HCT116 (cell line): ENCODE data around the gene XAB2. TPM values are rescaled to one million over a fixed set of nuclear protein-coding genes. Genes with fewer than 3 reads are reported as not detected.

Source experiments
- ATAC-seq: fragments of 200-7000 bp; cut with Tn5 transposase; 2 replicates; pipeline ENCODE4 v1.9.1; 2020; ENCODE audit warnings: mild to moderate bottlenecking, moderate library complexity
- BruUV-seq: library from RNA; stranded (reverse); fragments of 400-500 nt; replicated peaks from 2 replicates; lab custom pipeline; 2021; lab: Mats Ljungman, UMichigan
- CTCF ChIA-PET: fragments of 300-600 bp; sonication (Branson Sonifier 250); formaldehyde crosslinking; loops from one replicate; lab custom pipeline; 2021; ENCODE audit warnings: antibody characterized with exemption; lab: Charles Lee
- POLR2A ChIA-PET: fragments of 300-600, 350-600 bp; sonication (Branson Sonifier 250); formaldehyde crosslinking; loops from one replicate; lab custom pipeline; 2021; ENCODE audit warnings: antibody characterized with exemption; lab: Charles Lee
- RAD21 ChIA-PET, 2 experiments: fragments of 300-600 bp; sonication (Branson Sonifier 250); formaldehyde crosslinking; loops; one replicate each; lab custom pipeline; 2023; ENCODE audit warnings: low total read pairs in 2 of 2; ENCODE audit not compliant: uncharacterized antibody in 2 of 2, unreplicated experiment in 2 of 2, low non-redundant PET in 1 of 2; lab: Charles Lee
- DNase-seq: peaks from one replicate; pipeline ENCODE4 v3.0.0-alpha.2; 2010; ENCODE audit warnings: low read depth, low spot score
- H2AFZ ChIP-seq: fragments of 200-600 bp; shearing (Covaris generic), sonication (generic); 2 replicates; pipeline ENCODE4 v1.6.1; 2017; ENCODE audit warnings: low read depth, mixed run types, mixed read lengths, antibody characterized with exemption, low read length; ENCODE audit not compliant: poor library complexity, severe bottlenecking
- H3K27ac ChIP-seq: 2 replicates; pipeline ENCODE4 v1.5.1; 2012; ENCODE audit warnings: low read depth, low read length
- H3K27me3 ChIP-seq: fragments of 200-600 bp; sonication (generic); 2 replicates; pipeline ENCODE4 v1.6.1; 2016; ENCODE audit warnings: mixed run types, low read length, mixed read lengths; ENCODE audit not compliant: insufficient read depth
- H3K36me3 ChIP-seq, 2 experiments: fragments of 200-500 bp in 1 of 2; fragments of 200-600 bp in 1 of 2; sonication (Bioruptor generic) in 1 of 2; sonication (generic) in 1 of 2; 2 replicates each; pipeline versions ENCODE4 v1.5.1 to v1.6.1; 2014 to 2016; ENCODE audit warnings: low read length in 2 of 2, inconsistent platforms in 1 of 2, mixed read lengths in 1 of 2, mixed run types in 1 of 2; ENCODE audit not compliant: insufficient read depth in 2 of 2, control insufficient read depth in 1 of 2
- H3K4me1 ChIP-seq, 2 experiments: fragments of 200-600 bp in 1 of 2; sonication (generic) in 1 of 2; 2 replicates each; pipeline versions ENCODE4 v1.5.1 to v1.6.1; 2012 to 2017; ENCODE audit warnings: low read length in 2 of 2, inconsistent platforms in 1 of 2, mild to moderate bottlenecking in 1 of 2, mixed read lengths in 1 of 2, mixed run types in 1 of 2, moderate library complexity in 1 of 2; ENCODE audit not compliant: insufficient read depth in 2 of 2, control insufficient read depth in 1 of 2
- H3K4me2 ChIP-seq: fragments of 200-600 bp; sonication (generic); 2 replicates; pipeline ENCODE4 v1.6.1; 2017; ENCODE audit warnings: mixed run types, low read length, mixed read lengths
- H3K4me3 ChIP-seq, 2 experiments: fragments of 200-600 bp in 1 of 2; sonication (generic) in 1 of 2; replicated peaks in 1 of 2; 2 replicates each; pipeline ENCODE4 v1.5.1; 2011 to 2016; ENCODE audit warnings: low read length in 2 of 2, control low read depth in 1 of 2, low read depth in 1 of 2, mild to moderate bottlenecking in 1 of 2, mixed read lengths in 1 of 2, mixed run types in 1 of 2
- H3K79me2 ChIP-seq: fragments of 200-600 bp; sonication (generic); 2 replicates; pipeline ENCODE4 v1.6.1; 2017; ENCODE audit warnings: mild to moderate bottlenecking, mixed run types, low read length, moderate library complexity, mixed read lengths; ENCODE audit not compliant: insufficient read depth
- H3K9ac ChIP-seq: fragments of 200-600 bp; sonication (generic); 2 replicates; pipeline ENCODE4 v1.6.1; 2016; ENCODE audit warnings: low read length, mixed read lengths
- H3K9me2 ChIP-seq: fragments of 200-600 bp; sonication (generic), shearing (Covaris generic); 2 replicates; pipeline ENCODE4 v1.6.1; 2017; ENCODE audit warnings: mixed run types, mild to moderate bottlenecking, moderate library complexity; ENCODE audit not compliant: insufficient read depth
- H3K9me3 ChIP-seq, 2 experiments: fragments of 200-500 bp in 1 of 2; fragments of 200-600 bp in 1 of 2; sonication (Bioruptor generic) in 1 of 2; sonication (generic) in 1 of 2; 2 replicates each; pipeline ENCODE4 v1.6.1; 2014 to 2017; ENCODE audit warnings: low read length in 2 of 2, mixed read lengths in 2 of 2, inconsistent platforms in 1 of 2, low read depth in 1 of 2, mild to moderate bottlenecking in 1 of 2, mixed run types in 1 of 2, moderate library complexity in 1 of 2; ENCODE audit not compliant: control insufficient read depth in 1 of 2, insufficient read depth in 1 of 2
- H4K20me1 ChIP-seq: fragments of 200-600 bp; sonication (generic), shearing (Covaris generic); 2 replicates; pipeline ENCODE4 v1.6.1; 2017; ENCODE audit warnings: mixed run types, mild to moderate bottlenecking, moderate library complexity; ENCODE audit not compliant: insufficient read depth
- ELF1 ChIP-seq: IDR thresholded peaks from 2 replicates; pipeline ENCODE4 v1.6.1; 2012; ENCODE audit warnings: low read depth, borderline replicate concordance
- EZH2phosphoT487 ChIP-seq: fragments of 200-600 bp; IDR thresholded peaks from 2 replicates; pipeline ENCODE4 v1.6.1; 2018; ENCODE audit warnings: antibody characterized with exemption, borderline replicate concordance
- FOSL1 ChIP-seq: IDR thresholded peaks from 2 replicates; pipeline ENCODE4 v1.6.1; 2012; ENCODE audit warnings: low read depth
- RAD21 ChIP-seq: IDR thresholded peaks from 2 replicates; pipeline ENCODE4 v1.6.1; 2012; ENCODE audit warnings: low read depth, mild to moderate bottlenecking
- SP1 ChIP-seq: IDR thresholded peaks from 2 replicates; pipeline ENCODE4 v1.6.1; 2012; ENCODE audit warnings: low read depth
- SRF ChIP-seq: IDR thresholded peaks from 2 replicates; pipeline ENCODE4 v1.6.1; 2012; ENCODE audit warnings: low read depth
- ZBTB33 ChIP-seq: IDR thresholded peaks from 2 replicates; pipeline ENCODE4 v1.6.1; 2011; ENCODE audit warnings: mild to moderate bottlenecking, low read length, moderate library complexity; ENCODE audit not compliant: insufficient replicate concordance; ENCODE audit errors: extremely low read depth
- intact Hi-C: fragments of 100-400 bp; cut with micrococcal nuclease; formaldehyde crosslinking; loops from 2 replicates; pipeline ENCODE4 v1.10.0; 2022
- total RNA-seq: library from RNA; stranded (reverse); gene quantifications from one replicate; pipeline ENCODE4 v1.2.1, GENCODE V29; 2021; ENCODE audit not compliant: unreplicated experiment
- TF ChIP-seq, protein P1 (sequence below): IDR thresholded peaks from 2 replicates; pipeline ENCODE4 v1.6.1; 2012; ENCODE audit warnings: low read depth
- TF ChIP-seq, protein P2 (sequence below): IDR thresholded peaks from 2 replicates; pipeline ENCODE4 v1.6.1; 2012

XAB2 gene
- total RNA-seq, 1 experiment from 2014 or later, result 103 TPM

GRCh38 chr19:7650148-7650547, 20.8 kb upstream of the XAB2 start:
- Histone ChIP-seq H3K4me3 (no peak overlapping the region), H4K20me1 (no peaks in the 10 kb centered on the region), H3K27me3 (no peaks in the 10 kb centered on the region), H3K9me3 (no peaks in the 10 kb centered on the region), H3K9me2 (no peaks in the 10 kb centered on the region), H3K27ac (no peak overlapping the region), H3K79me2 (no peaks in the 10 kb centered on the region), H2AFZ (no peak overlapping the region)
- RAD21 ChIA-PET, result no interaction called here
- ATAC-seq, result no peak
- no TSS peak for BruUV-seq
- CTCF ChIA-PET, result no interaction called here
- intact Hi-C loops, result no loop called here
- POLR2A ChIA-PET, result no interaction called here
- TF ChIP-seq RAD21, result no peak
- no peak for TF ChIP-seq ZBTB33
- TF ChIP-seq, protein P1, sequence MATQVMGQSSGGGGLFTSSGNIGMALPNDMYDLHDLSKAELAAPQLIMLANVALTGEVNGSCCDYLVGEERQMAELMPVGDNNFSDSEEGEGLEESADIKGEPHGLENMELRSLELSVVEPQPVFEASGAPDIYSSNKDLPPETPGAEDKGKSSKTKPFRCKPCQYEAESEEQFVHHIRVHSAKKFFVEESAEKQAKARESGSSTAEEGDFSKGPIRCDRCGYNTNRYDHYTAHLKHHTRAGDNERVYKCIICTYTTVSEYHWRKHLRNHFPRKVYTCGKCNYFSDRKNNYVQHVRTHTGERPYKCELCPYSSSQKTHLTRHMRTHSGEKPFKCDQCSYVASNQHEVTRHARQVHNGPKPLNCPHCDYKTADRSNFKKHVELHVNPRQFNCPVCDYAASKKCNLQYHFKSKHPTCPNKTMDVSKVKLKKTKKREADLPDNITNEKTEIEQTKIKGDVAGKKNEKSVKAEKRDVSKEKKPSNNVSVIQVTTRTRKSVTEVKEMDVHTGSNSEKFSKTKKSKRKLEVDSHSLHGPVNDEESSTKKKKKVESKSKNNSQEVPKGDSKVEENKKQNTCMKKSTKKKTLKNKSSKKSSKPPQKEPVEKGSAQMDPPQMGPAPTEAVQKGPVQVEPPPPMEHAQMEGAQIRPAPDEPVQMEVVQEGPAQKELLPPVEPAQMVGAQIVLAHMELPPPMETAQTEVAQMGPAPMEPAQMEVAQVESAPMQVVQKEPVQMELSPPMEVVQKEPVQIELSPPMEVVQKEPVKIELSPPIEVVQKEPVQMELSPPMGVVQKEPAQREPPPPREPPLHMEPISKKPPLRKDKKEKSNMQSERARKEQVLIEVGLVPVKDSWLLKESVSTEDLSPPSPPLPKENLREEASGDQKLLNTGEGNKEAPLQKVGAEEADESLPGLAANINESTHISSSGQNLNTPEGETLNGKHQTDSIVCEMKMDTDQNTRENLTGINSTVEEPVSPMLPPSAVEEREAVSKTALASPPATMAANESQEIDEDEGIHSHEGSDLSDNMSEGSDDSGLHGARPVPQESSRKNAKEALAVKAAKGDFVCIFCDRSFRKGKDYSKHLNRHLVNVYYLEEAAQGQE, result no peak
- no peak for TF ChIP-seq SP1
- no peak for TF ChIP-seq ELF1
- TF ChIP-seq, protein P2, sequence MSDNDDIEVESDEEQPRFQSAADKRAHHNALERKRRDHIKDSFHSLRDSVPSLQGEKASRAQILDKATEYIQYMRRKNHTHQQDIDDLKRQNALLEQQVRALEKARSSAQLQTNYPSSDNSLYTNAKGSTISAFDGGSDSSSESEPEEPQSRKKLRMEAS, result no peak
- TF ChIP-seq SRF, result no peak
- no peak for TF ChIP-seq EZH2phosphoT487
- no peak for TF ChIP-seq FOSL1
- TF ChIP-seq, all 23 proteins: peak for 0
- H3K4me2 ChIP-seq, result no peak overlapping the region
- H3K36me3 ChIP-seq, result 0 out of 4 replicates have a peak, but pooled peaks cover 0 to 11% of the 10 kb centered on the region in 2 experiments
- DNase-seq, result no peak
- H3K4me1 ChIP-seq, result peaks cover 3 to 12% of the 10 kb centered on the region in 2 experiments
- no peak overlapping the region for H3K9ac ChIP-seq
